Measurements from ENCODE around the gene PAN3.

DNA sequence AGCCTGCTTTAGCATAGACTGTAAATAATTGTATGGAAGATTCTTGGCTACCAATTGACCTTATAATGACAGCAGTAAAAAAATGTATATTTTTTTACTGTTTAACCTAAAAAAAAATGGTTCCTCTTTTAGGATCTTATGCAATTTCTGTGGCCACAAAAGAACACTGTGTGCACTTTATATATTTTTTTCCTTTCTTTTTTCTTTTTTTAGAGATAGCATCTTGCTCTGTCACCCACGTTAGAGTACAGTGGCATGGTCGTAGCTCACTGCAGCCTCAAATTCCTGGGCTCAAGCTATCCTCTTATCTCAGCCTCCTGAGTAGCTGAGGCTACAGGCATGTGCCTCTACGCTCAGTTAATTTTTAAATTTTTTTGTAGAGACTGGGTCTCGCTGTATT, 44.0 kb upstream of the PAN3 start:
- TF ChIP-seq CTCF (IDR thresholded peaks at IDR 0.05) (no peak), POLR2A (IDR thresholded peaks at IDR 0.05) (no peak)
